ENCODE measurements around the gene INSYN1.

The INSYN1 gene

DNA sequence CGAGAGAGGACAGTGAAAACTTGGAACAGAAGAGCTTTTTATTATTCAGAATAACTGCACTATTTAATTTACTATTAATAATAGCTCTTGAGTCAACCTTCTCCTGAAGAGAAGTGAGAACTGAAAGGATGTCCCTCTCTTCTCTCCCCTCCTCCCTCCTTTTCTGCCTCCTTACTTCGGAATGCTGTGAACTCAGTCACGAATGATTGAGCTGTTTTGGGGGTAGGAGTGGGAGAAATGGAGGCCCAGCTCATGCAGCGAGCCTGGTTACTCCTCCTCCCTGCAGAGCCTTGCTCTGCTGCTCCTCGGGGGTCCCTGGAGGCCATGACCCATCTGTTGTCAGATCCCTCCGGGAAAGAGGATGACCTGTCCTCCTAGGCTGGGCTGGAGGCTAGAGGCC is 20.3 kb upstream of the INSYN1 start:
- DNase-seq, result no peak

DNA sequence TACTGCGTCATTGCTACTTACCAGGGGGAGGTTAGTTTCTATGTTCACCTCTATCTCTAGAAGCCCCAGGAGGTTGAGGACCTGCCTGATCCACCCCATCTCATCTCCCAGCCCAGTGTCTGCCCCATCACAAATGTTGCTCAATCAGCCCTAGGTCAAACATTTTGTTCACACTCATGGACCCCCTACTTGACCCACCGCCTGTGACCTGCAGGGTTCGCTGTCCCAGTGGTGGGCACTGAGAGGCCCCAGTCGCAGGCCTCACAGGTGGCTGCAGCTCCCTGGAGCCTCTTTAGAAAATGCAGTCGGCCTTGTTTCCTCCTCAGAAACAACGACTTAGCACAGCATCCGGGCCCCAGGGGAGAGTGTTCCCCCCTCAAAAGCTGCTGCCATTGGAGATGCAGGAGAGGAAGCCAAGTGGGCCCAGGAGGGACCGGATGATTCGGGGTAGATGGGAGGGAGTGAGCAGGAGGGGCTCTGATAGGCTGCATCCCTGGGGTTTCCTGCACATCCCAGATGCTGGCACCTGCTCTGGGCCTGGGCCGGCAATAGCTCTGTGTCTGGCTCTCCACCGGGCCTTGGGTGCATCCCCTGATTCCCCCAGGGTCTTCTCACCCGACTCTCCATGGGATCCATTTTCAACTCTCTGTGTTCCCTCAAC is 18.4 kb upstream of the INSYN1 start:
- no peak for DNase-seq

DNA sequence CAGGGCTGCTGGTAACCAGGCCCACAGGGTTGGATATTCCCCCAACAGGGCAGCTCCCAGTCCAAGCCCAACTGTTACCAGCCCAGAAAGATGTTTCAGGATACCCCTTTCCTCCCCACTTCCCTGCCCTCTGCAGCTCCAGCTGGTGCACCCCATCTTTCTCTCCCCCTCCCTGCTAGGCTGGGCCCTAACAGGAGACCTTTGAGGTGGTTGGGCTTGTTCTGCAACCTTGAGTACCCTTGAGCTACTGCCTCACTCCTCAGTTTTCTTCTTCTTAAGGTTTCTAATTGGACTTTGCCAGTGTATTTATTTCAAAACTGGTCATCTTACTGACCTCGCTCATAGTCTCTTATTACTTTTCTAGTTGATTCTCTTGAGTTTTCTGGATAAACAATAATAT is 16.9 kb upstream of the INSYN1 start:
- DNase-seq, result no peak

DNA sequence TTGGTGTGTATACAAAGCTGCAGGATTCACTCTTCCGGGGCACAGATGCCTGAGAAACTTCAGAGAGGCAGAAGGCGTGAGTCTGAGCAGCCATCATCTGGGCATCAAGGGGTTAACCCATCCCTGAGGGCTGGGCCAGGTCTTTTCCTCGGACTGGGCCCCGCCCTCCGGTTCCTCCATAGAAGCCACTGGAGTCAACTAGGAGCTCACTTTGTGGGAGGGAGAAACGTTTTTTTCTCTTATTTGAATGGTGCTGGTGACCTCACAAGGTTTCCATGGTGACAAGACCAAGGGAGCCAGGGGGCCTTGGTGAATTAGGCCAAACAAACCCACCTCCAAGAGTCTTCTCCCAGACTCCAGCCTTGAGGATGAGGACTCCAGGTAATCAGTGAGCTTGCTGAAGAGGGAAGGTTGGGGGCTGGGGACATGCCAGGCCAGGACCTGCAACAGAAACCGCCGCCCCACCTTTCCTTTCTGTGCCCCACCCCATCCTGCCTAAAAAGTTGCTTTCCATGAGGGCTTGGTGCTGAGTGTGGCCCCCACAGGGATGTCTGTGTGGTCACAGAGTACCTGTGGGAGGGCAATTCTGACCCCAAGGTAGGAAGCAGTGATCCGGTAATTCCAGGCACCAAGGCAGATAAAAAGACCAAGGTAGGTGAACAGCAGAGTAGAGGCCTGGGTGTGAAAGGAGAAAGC is 14.8 kb upstream of the INSYN1 start:
- DNase-seq, result no peak

DNA sequence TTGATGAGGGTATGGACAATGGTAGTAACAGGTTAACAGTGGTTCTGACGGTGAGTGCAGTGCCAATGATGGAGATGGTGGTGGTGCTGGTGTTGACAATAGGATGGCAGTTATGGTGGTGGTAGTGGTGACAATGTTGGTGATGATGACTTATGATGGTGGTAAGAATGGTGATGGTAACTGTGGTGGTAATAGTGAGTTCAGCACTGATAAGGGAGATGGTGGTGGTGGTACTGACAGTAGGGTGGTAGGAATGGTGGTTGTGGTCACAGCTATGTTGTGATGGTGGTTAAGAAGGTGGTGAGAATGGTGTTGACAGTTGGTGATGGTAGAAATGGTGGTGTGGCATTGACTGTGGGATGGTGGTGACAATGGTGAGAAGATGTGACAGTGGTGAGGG is 13.4 kb upstream of the INSYN1 start:
- no peak for DNase-seq

DNA sequence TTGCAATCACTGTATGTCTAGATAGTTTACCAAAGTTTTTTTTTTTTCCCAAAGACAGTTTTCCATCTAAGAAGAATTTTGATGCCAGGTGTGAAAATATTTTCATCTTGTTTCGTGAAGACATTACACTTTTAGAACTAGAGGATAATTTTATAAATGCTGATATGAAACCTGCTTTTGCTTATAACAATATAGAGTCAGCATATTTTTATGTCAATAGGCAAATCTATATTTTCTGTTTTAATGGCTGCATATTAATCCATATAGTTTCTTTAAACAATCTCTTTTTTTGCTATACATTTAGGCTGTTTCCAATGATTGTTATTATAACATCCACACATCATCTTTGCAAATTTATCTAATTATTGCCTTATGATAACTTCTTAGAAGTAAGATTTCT is 12.6 kb upstream of the INSYN1 start:
- DNase-seq, result no peak

DNA sequence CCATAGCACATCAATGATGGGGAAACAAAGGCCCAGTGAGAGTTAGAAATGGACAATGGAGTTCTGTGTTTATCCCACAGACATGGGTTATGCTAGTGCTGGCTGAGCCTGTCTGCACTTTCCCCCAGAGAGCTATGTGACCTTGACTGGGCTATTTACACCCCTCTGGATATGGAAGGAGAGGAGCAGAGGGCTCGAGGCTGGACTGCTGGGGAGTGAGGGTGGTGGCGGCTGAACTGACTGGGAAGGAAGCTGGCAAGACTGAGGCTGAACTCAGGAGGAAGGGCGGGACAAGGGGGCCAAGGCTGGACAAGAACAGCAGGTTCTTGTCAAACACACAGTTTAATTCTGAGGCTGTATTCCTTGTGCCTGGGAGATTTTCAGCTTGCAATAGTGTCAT is 10.8 kb upstream of the INSYN1 start:
- DNase-seq, result no peak

DNA sequence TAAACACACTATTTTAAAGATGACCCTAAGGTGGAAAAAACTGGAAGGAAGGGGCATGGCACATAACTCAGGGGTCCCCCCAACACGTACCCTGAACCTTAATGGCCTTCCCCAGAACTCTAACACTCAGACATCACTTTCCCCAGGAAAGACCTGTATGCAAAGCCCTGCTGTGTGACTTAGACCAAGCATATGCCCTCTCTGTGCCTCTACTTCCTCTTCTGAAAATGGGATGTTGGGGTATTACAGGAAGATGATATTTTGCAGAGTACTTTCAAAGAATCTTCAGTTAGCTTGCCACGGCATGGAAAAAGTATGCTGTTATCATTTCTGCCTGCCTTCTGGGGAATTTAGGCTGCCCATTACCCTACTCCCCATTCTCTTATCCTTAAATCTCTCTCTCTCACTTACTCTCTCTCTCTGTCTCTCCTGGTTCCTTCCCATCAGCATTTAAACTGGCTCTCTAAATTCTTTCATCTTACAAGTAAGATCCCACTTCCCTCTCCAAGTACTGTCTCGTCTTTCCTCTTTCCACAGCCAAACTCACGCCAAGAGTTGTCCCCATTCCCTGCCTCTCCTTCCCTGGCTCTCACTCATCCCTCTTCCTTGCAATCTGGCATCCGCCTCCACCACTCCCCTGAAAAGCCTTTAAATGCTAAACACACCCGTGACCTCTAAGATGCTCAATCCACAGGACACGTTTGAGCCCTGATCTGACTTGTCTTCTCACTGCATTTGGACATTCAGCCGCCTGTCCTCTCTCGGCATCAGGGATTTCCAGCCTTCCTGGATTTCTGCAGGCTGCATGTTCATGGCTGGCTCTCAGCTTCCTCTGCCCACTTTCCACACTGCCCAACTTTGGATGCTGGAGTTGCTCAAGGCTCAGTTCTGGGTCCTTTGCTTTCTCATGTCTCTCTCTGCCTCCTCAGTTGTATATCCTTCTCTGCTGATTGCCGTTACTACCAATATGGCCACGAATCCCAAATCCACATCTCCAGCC is 7.5 kb upstream of the INSYN1 start:
- no peak for DNase-seq

DNA sequence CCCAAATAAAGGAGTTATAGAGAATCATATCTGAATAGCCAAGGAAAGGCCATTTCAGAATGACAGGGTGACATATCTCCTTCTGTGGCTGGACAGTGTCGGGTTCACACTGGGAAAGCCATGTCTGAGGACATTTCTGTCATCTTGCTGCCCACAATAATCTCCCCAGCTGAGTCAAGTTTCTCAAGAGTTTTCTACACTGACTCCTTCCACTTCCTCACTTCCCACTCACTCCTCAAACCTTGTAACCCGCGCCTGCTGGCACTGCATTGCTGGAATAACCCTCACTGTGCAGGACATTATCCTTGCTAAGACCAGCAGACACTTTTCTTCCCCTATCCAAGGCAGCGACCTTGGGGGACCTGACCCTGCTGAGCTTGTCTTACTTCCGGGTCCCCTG is 5.3 kb upstream of the INSYN1 start:
- DNase-seq, result no peak

DNA sequence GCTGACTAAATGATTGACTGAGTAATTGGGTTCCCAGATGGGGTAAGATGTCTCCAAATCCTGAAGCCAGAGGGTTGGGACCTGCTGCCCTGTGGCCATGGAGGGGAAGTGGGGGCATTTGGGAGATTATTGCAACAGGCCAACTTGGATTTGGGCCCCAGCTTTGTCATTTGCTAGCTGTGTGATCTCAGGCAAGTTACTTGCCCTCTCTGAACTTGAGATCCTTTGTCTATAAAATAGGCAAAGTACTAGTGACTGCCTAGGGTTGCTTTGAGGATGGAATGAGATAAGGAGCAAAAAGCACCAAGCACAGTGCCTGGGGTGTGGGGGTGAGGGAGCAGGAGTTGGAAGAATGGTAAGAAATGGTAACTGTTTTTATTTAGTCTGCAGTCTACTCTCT is 4.4 kb upstream of the INSYN1 start:
- no peak for DNase-seq

DNA sequence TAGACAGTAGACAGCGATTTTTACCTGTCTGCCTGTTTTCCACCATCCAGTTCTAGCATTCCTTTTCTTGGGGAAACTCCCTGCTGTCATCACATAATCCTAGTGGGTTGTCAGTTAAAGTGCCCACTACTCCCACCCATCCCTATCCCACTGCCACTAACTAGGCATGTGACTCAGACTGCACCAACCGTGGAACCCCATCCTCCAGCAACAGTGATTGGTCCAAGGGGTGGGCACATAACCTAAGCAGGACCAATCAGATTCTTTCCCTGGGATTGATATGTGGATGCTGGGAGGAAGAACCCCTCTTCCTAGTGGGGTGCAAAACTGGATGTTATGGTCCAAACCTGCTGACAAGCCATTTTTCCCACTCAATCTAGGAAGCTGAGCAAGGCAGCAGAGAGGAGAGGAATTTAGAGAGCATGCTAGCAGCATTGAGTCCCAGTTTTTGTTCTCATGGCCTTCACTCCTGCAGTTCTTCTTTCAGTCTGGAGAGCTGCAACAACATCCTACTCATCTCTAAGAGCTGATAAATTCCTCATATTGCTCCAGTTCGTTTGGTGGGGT is 3.9 kb upstream of the INSYN1 start:
- no peak for DNase-seq

DNA sequence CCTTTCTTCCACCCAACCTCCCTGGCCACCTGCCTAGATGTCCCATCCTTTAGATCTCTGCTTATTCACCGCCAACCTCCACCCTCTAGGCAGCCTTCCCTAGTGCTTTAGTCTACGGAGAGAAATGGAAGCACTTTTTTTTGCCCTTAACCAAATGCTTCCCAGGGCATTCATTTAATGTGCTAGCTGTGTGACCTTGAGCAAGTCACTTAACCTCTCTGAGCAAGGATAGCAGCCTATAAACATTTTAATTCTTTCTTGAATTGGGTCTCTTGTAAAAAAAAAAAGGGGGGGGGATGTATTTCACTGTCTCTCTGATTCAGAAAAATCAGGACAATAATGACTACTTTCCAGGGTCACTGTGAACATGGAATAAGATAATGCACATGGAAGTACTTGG is 3.2 kb upstream of the INSYN1 start:
- DNase-seq, result no peak

DNA sequence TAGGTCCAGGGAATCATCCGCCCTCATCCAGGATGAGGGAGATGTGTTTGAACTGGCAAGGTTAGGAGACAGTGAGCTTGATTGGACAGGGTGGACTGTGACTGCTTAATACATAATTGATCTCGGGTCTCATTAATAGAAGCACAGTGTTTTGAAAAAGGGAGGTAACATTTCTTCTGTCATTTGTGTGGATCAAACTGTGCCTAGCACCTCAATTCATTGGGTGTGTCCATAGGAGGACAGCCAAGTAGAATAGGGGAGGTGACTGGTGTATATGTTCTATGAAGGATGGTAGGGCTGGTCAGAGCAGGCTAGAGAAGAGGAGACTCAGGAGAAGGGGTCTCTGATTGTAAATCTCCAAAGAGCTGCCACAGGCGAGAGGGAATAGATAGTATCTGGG is 2.8 kb upstream of the INSYN1 start:
- DNase-seq, result no peak

DNA sequence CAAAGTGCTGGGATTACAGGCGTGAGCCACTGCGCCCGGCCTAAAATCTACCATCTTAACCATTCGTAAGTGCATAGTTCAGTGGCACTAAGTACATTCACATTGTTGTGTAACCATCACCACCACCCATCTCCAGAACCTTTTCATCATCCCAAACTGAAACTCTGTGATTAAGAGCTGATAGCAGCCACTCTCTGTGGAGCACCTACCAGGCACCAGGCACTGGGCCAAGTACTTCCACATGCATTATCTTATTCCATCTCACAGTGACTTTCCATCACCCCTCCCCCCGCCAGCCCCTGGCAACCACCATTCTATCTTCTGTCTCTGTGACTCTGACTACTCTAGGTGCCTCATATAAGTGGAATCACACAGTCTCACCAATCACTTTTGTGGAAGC is 2.3 kb upstream of the INSYN1 start:
- no peak for DNase-seq

DNA sequence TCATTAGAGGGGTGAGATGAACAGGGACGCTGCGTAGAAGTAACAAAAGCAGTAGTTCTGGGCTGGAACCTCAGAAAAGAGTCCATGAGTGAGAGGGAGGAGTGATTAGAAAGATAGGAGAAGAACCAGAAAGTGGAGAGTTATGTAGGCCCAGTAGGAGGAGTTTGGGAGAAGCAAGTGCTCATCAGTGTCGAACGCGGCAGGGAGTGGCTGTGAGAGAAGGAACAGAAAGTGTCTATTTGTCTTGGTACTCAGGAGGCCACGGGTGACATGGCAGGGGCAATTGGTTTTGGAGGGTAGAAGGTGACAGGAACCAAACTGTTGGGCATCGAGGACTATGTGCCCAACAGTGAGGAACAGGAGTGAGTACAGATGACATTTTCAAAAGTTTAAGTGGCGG is 1.3 kb upstream of the INSYN1 start:
- DNase-seq, result no peak

DNA sequence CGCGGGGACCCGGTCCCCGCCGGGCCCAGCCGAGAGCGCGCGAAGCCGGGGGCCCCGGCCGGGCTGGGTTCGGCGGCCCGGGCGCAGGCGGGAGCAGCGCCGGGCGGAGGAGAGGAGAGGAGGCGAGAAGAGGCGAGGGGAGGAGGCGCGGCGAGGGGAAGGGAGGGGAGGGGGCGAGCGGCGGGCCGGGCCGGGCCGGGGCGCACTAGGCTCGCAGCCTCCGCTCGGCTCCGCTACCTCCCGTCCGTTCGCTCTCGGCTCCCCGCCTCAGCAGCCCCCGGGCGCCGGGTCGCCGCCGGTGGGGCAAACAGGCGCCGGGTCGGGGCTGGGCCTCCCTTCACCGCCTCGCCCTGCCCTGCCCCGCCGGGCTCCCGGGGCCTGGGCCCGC is 351 bp downstream of the INSYN1 start:
- DNase-seq, result no peak

DNA sequence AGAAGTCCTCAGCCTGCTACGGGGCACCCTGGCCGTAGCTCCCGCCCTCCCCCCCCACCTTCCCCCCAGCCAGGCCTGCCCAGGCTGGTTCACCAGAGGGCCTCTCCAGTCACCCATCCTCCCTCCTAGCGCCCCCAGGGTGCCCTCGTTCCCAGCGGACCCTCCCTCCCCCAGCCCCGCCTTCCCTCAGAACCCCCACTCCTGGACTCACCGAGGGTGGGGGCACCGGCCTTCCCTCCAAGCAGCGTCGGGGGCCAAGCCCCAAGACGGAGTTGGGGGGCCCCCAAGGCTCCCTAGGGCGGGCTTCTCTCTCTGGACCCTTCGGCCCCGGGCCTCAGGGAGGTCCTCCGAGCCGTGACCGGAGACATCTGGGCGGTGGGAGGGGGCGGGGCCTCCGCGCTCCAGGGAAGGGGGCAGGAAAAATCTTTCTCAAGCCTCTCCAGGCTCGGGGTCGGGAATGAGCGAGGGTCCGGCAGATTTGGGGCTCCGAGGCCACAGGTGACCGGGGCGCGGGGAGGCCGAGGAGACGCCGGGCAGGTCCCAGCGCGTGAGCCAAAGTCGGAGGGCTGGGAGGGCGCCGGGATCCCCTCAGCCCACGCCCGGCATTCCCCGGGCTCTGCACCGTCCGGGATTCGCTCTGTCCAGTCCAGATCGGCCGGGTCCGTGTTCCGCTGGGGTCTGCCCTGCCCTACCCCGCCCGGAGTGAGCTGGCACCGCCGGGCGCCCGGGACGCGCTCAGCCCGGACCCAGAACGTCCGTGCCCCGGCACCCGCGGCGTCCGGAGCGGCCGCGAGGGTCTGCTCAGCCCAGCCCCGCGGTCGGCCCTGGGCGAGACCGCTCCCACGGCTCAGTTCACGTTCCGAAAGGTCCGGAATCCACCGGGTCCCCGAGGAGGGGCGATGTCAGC is 999 bp downstream of the INSYN1 start:
- no peak for DNase-seq

DNA sequence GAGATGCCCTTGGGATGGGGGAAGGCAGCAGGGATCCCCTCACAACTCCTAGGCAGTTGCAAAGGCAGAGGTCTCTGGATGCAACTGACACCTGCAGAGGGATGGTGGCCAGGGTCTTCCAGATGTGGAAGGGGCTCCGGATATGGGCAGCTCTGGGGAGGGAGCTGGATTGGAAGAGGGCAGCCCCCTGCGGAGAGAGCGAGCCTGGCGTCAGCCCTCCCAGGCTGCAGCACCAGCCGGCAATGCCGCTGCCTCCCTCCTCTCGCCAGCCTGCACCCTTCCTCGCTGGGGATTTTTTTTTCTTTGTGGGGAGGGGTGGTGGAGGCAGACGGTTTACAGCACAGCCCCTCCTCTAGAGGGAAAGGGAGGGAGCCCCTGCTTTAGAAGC is 1.6 kb downstream of the INSYN1 start:
- DNase-seq, result no peak

DNA sequence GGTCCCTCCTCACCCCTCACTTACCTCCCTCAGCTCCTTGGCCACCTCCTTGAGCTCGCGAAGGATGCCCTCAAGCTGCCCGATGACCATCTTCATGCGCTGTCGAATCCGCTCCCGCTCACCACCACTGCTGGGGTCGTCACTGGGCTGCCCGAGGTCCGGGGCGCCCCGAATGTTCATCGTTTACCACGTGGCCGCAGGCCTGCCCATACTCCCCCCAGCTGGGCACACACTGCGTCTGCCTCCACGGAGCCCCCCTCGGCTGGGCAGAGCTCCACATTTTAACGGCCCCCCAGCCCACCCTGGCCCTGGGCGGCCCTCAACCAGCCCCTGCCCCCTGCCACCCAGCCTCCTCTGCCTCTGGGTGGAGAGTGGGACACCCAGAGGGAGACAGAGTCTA is 2.2 kb downstream of the INSYN1 start:
- DNase-seq, result no peak

DNA sequence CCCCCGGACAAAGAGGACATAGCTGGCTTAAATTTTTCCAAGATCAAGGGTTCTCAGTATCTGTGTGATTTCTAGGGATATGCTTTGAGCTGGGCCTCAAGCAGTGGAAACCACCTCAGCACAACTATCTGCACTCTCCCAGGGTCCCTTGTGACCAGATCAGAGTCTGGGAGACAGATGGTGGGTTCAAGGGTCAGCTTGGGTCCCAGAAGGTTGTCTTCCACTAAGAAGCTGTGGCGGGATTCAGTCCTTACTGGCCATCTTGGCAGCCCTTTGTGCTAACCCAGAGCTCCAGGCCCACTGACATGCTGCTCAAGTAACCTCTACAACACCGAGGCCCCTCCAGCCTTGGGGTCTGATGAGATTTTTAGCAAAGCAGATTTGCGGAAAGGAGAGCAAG is 2.7 kb downstream of the INSYN1 start:
- DNase-seq, result no peak

DNA sequence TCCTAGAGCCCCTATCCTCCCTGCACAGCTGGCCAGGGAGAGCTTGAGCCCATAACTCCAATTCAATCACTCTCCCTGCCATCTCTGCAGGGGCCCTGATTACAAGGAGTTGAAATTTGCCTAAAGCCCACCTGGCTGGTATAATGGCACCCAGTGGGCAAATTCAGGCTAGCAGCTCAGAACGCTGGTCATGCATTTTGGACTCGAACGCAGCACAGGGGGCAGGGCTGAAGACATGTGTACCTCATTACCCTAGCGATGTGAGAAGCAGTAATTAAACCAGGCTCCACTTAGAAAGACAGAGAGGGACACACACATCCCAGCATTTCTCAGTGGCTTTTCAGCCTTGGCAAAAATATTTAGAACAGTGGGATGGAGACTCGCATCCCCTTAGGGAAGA is 3.2 kb downstream of the INSYN1 start:
- DNase-seq, result no peak

DNA sequence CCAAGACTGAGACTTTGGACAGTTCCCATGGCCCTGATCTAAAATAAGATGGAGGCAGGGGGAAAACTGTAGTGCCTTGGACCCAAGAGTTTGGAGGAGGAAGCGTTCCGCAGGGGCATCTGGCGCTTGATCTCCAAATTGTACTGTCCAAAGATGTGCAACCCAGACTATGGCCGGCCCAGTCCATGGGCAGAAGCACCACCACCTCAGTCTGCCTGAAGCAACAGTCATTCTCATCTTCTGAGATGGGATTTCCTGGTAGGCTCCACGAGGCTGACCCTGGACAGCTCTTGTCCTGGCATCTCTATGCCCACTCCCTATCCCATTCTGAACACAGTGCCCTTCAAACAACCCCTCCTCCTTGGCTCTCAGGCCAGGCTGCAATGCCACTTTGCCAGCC is 3.6 kb downstream of the INSYN1 start:
- no peak for DNase-seq

DNA sequence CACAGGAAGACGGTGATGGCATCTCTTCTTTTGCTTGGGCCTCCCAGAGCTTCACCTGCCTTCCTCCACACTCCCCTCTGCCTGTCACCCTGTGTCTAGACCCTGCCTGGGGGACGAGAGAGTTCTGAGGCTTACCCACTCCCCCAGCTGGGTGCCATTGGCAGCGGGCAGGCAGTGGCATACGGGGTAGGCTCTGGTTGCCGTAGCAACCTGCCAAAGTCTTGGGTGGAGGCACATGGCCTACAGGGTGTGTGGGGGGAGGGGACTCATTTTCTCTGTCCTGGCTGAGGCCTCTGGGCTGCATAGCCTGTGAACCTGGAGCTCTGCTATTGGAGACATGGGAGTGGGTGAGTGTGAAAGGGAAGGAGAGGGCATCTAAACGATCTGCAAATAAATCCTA is 4.4 kb downstream of the INSYN1 start:
- no peak for DNase-seq
